Erythroblast (primary cell): ENCODE results near the gene CMKLR1.

ENCODE experiments used
- GATA1 ChIP-seq: IDR thresholded peaks from 2 replicates; pipeline ENCODE4 v1.6.1; 2011; ENCODE audit warnings: low read depth, mild to moderate bottlenecking, control low read depth, low read length, moderate library complexity
- POLR2A ChIP-seq: IDR thresholded peaks from 2 replicates; pipeline ENCODE4 v1.6.1; 2011; ENCODE audit warnings: mild to moderate bottlenecking, low read length

DNA sequence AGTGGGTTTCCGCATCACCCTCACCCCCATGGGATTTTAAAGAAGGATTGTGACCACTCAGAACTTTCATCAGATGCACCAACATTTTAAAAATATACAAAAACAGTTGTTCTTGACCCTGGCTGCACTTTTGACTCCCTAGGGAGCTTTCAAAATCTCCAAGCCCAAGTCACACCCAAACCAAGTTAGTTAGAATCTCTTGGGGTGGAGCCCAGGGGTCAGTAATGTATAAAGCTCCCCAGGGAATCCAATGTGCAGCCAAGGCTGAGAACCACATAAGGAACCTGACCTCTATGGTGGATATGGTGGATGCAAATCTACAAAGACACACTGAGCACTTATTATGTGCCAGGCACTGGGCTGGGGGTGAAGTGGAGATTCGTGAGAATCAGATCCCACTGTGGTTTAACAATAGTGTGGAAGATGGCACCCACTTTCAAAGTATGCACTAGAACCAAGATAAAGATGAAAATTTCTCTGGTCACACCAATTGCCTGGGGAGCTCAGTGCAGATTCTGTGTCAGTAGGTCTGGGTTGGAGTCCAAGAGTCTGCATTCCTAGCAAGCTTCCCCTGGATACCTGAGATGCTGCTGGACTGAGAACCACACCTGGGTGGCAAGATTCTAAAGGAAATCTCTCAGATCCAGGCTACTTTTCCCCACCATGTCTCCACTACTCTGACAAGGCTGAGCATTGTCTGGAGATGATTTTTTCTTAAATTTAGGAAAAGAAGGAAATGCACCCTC is 18.9 kb upstream of the CMKLR1 start:
- TF ChIP-seq POLR2A (no peak), GATA1 (no peak)
